Loucy (cell line): Measurements from ENCODE around the gene ESR1.

Experiments
- H2AFZ ChIP-seq: fragments of 200-600 bp; sonication (generic); 2 replicates; pipeline ENCODE4 v1.6.0; 2016; ENCODE audit warnings: antibody characterized with exemption, mild to moderate bottlenecking, low read length, moderate library complexity
- H3F3A ChIP-seq: fragments of 200-600 bp; 2 replicates; pipeline ENCODE4 v1.6.0; 2016; ENCODE audit warnings: antibody characterized with exemption, low read depth, mild to moderate bottlenecking
- H3K27me3 ChIP-seq: fragments of 200-600 bp; sonication (generic); 2 replicates; pipeline ENCODE4 v1.6.1; 2014; ENCODE audit warnings: low read length, mild to moderate bottlenecking; ENCODE audit not compliant: insufficient read depth, poor library complexity, severe bottlenecking
- H3K36me3 ChIP-seq: fragments of 200-600 bp; sonication (generic); 2 replicates; pipeline ENCODE4 v1.6.1; 2016; ENCODE audit warnings: low read length; ENCODE audit not compliant: insufficient read depth
- H3K4me1 ChIP-seq: fragments of 200-600 bp; sonication (generic); 2 replicates; pipeline ENCODE4 v1.5.1; 2014; ENCODE audit warnings: low read length, mild to moderate bottlenecking; ENCODE audit not compliant: insufficient read depth, poor library complexity, severe bottlenecking
- H3K4me2 ChIP-seq: fragments of 200-600 bp; sonication (generic); 2 replicates; pipeline ENCODE4 v1.6.0; 2014; ENCODE audit warnings: antibody characterized with exemption, low read length, low read depth, mild to moderate bottlenecking; ENCODE audit not compliant: poor library complexity, severe bottlenecking
- H3K4me3 ChIP-seq: fragments of 200-600 bp; sonication (generic); 2 replicates; pipeline ENCODE4 v1.5.1; 2014; ENCODE audit warnings: low read length, mild to moderate bottlenecking, mixed read lengths; ENCODE audit not compliant: poor library complexity, severe bottlenecking
- H3K79me2 ChIP-seq: fragments of 200-600 bp; sonication (generic); 2 replicates; pipeline ENCODE4 v1.6.1; 2014; ENCODE audit warnings: low read length; ENCODE audit not compliant: insufficient read depth
- H3K9ac ChIP-seq: fragments of 200-600 bp; sonication (generic); 2 replicates; pipeline ENCODE4 v1.6.0; 2014; ENCODE audit warnings: mild to moderate bottlenecking, low read depth, low read length, moderate library complexity; ENCODE audit not compliant: poor library complexity, severe bottlenecking
- H3K9me2 ChIP-seq: fragments of 200-600 bp; sonication (generic); replicated peaks from 2 replicates; pipeline ENCODE4 v1.6.1; 2016; ENCODE audit warnings: low read depth, low read length, mixed read lengths
- H3K9me3 ChIP-seq: fragments of 200-600 bp; sonication (generic); 2 replicates; pipeline ENCODE4 v1.6.1; 2014; ENCODE audit warnings: mild to moderate bottlenecking, antibody characterized with exemption, low read length, low read depth; ENCODE audit not compliant: insufficient read depth
- H4K20me1 ChIP-seq: fragments of 200-600 bp; sonication (generic); 2 replicates; pipeline ENCODE4 v1.6.0; 2014; ENCODE audit warnings: antibody characterized with exemption, low read length, mild to moderate bottlenecking; ENCODE audit not compliant: insufficient read depth, poor library complexity, severe bottlenecking
- EZH2phosphoT487 ChIP-seq: fragments of 200-600 bp; IDR thresholded peaks from 2 replicates; pipeline ENCODE4 v1.6.1; 2018; ENCODE audit warnings: antibody characterized with exemption, mild to moderate bottlenecking, moderate library complexity, borderline replicate concordance
- TF ChIP-seq, protein P1 (sequence below): fragments of 200-600 bp; sonication (generic); conservative IDR thresholded peaks from 2 replicates; pipeline ENCODE4 v1.5.1; 2014; ENCODE audit warnings: mild to moderate bottlenecking, antibody characterized with exemption, low read length

Gene ESR1

DNA sequence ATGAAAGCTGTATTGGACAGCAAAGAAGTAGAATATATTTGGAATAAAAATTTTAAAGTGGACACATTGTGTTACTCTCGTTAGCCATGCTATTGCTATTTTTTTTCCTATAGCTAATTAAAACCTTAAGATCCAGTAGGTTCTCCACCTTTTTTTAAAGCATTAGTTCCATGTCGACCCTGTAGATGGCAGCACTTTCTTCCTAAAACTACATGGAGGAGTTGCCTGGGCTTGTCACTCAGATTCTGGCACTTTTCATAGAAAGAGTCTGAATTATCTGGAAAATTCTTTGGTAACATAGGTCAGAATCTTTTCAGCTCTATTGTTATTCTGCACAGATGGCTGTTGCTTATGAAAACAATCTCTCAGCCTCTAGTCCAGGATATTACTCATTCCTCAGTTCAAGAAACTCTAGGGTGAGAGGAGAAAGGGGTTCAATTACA, 42.0 kb upstream of the ESR1 start:
- peak overlapping the region; percentile 96 for H3K4me2 ChIP-seq
- no peaks in the 10 kb centered on the region for H4K20me1 ChIP-seq
- no peak for TF ChIP-seq EZH2phosphoT487
- TF ChIP-seq, protein P1, sequence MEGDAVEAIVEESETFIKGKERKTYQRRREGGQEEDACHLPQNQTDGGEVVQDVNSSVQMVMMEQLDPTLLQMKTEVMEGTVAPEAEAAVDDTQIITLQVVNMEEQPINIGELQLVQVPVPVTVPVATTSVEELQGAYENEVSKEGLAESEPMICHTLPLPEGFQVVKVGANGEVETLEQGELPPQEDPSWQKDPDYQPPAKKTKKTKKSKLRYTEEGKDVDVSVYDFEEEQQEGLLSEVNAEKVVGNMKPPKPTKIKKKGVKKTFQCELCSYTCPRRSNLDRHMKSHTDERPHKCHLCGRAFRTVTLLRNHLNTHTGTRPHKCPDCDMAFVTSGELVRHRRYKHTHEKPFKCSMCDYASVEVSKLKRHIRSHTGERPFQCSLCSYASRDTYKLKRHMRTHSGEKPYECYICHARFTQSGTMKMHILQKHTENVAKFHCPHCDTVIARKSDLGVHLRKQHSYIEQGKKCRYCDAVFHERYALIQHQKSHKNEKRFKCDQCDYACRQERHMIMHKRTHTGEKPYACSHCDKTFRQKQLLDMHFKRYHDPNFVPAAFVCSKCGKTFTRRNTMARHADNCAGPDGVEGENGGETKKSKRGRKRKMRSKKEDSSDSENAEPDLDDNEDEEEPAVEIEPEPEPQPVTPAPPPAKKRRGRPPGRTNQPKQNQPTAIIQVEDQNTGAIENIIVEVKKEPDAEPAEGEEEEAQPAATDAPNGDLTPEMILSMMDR: peak; percentile 86
- no peak overlapping the region for H3K4me3 ChIP-seq
- no peaks in the 10 kb centered on the region for H3F3A ChIP-seq
- H2AFZ ChIP-seq: no peak overlapping the region
- no peaks in the 10 kb centered on the region for H3K9me3 ChIP-seq
- H3K79me2 ChIP-seq: no peaks in the 10 kb centered on the region
- no peaks in the 10 kb centered on the region for H3K9me2 ChIP-seq
- H3K27me3 ChIP-seq: peaks cover under 1% of the 10 kb centered on the region
- no peak overlapping the region for H3K9ac ChIP-seq
- H3K36me3 ChIP-seq: no peaks in the 10 kb centered on the region
- no peaks in the 10 kb centered on the region for H3K4me1 ChIP-seq

DNA sequence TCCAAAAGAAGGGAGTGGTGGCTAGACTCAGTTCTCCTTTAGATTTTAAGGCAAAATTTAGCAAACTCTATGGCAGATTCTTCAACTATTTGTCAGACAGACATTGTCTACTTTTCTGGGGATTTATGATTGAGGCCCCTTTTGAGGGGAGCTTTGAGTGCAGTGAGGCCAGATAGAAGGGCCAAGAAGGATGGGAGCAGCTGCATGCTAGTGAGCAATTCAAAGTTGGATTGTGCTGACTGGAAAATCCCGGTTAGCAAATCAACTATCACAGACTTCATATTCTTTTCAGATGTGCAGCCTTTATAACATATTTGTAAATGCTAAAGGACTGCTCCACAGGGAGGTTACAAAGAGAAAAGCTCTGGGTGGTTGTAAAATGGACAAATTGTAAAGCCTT, 35.0 kb upstream of the ESR1 start:
- H3K36me3 ChIP-seq: no peaks in the 10 kb centered on the region
- peaks cover 50% of the 10 kb centered on the region for H3K27me3 ChIP-seq
- H3F3A ChIP-seq: no peaks in the 10 kb centered on the region
- H3K4me2 ChIP-seq: no peak overlapping the region
- no peaks in the 10 kb centered on the region for H3K9me3 ChIP-seq
- no peaks in the 10 kb centered on the region for H4K20me1 ChIP-seq
- H3K4me1 ChIP-seq: no peaks in the 10 kb centered on the region
- H2AFZ ChIP-seq: no peak overlapping the region
- no peak overlapping the region for H3K9ac ChIP-seq
- H3K9me2 ChIP-seq: no peaks in the 10 kb centered on the region
- H3K4me3 ChIP-seq: no peak overlapping the region
- no peak for TF ChIP-seq EZH2phosphoT487
- TF ChIP-seq, protein P1: no peak
- H3K79me2 ChIP-seq: no peaks in the 10 kb centered on the region

DNA sequence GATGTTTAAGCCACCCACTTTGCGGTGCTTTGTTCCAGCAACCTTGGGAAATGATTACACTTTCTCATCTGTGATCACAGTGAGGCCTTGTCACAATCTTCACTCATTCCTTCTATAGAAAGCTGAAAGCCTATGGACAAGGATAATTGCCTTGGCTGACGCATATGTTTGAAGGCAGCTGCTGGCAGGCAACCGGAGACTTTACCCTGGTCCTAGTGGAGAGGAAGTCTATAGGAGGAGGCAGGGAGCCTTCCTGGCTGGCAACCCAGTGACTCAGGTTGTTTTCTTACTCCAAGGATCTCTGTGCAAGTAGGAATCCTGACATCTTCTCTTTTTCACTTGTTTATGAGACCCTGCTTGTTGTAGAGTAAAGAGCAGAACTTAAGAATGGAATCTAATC, 34.1 kb upstream of the ESR1 start:
- no peaks in the 10 kb centered on the region for H3K79me2 ChIP-seq
- no peaks in the 10 kb centered on the region for H3K9me3 ChIP-seq
- no peak overlapping the region for H3K9ac ChIP-seq

More for the DNA sequence above, 34.1 kb upstream of the ESR1 start:
- Histone ChIP-seq H3K9me2 (no peaks in the 10 kb centered on the region), H3K36me3 (no peaks in the 10 kb centered on the region), H3K4me1 (no peaks in the 10 kb centered on the region), H3K4me2 (no peak overlapping the region), H4K20me1 (no peaks in the 10 kb centered on the region), H3F3A (no peaks in the 10 kb centered on the region), H2AFZ (no peak overlapping the region), H3K4me3 (no peak overlapping the region), H3K27me3 (peaks cover 50% of the 10 kb centered on the region)
- TF ChIP-seq, protein P1: no peak
- TF ChIP-seq EZH2phosphoT487: no peak
